Smooth muscle cell of the brain vasculature (primary cell): ENCODE data around the gene FRMPD4.
A peak's percentile ranks its signal among the peaks of the same experiment; 100 is the strongest.

ENCODE experiments used
- DNase-seq: peaks from one replicate; pipeline ENCODE4 v3.0.0-alpha.2; 2012; ENCODE audit warnings: low read depth, low spot score

Gene FRMPD4

DNA sequence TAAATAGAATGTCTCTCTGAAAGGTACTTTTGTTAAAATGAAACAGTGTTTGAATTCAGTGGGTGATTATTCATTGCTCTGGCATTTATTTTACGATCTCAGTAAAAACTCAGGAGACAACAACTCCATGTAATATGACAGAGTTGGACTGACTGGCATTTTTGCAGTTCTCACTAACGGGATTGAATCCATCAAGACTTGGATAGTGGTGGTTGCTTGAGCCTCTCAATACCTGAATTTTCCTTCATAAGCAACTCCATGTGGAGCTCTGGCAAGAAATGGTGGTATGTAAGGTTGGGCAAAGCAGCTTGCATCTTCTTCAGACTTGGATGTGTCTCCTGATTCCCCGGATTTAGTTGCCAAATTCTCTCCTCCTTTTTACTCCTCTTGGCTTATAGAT lies 72.7 kb downstream of the FRMPD4 start:
- DNase-seq: no peak

DNA sequence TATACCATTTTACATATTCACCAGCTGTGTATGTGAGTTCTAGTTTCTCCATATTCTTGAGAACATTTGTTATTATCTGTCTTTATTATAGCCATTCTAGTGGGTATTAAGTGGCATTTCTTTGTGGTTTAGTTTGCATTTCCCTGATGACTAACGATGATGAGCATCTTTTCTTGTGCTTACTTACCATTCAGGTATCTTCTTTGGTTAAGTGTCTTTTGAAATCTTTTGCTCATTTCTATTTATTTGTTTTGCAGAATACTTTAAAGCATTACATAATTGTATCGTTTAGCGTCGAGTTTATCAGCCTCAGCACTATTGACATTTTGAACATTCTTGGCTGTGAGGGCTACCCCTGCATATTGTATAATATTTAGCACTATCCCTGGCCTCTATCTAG lies 85.4 kb downstream of the FRMPD4 start:
- DNase-seq: no peak

GRCh38 chrX:12225107-12225506 lies 86.8 kb downstream of the FRMPD4 start:
- DNase-seq: no peak

- no peak for DNase-seq
Measured at GRCh38 chrX:12227412-12228041, 89.3 kb downstream of the FRMPD4 start.

GRCh38 chrX:12228862-12229261 lies 90.6 kb downstream of the FRMPD4 start:
- no peak for DNase-seq

GRCh38 chrX:12229986-12230385 lies 91.7 kb downstream of the FRMPD4 start:
- DNase-seq: no peak

DNA sequence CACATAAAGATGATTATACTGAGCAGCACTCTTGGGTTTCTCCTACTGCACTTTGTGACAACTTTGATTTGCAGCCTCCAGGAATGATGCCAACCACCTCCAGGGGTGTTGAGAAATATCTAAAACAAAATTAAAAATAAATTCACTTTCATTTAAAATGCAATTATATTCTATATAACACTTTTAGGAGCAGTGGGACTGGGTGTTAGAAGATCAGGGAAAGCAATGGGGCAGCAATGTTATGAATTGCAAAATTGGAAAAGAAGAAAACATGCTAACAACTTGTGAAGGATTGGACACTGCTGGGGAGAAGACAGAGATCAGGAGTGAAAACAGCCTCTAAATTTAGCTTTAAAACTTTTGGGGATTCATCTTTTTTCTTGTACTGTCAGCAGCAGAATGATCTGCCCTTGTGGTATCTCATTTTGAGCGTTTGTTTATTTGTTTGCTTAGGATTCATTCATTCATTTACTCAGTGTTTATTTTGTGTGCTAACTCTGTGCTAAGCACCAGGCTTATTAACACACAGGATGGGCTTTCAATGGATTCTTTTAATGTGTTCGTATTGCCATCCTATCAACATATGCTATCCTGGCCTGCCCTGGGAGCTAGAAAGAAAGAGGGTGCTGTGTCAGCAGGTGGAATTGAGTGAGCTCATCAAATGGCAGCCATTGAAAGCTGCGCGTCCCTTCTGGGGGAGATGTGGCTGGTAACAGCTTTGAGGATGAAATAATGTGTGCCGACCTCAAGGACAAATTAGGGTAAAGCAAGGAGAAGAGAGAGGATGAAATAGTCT lies 96.5 kb downstream of the FRMPD4 start:
- DNase-seq: no peak

- DNase-seq: no peak
Measured at GRCh38 chrX:12236156-12236555, 97.9 kb downstream of the FRMPD4 start.

- DNase-seq: no peak
Measured at GRCh38 chrX:12237131-12237530, 98.9 kb downstream of the FRMPD4 start.

DNA sequence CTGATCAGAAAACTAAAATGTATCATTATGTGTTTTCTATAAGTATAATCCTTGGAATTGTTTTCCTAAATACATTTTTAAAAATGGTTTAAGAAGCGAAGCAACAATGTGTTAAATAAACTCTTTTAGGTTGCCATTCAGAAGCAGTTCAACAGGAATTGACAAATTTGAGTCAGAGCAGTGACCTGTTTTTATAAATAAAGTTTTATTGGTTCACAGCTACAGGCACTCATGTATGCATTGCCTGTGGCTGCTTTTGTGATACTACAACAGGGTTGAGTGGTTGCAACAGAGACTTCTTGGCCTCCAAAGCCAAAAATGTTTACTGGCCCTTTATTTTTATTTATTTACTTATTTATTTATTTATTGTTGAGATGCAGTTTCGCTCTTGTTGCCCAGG lies 99.5 kb downstream of the FRMPD4 start:
- no peak for DNase-seq

DNA sequence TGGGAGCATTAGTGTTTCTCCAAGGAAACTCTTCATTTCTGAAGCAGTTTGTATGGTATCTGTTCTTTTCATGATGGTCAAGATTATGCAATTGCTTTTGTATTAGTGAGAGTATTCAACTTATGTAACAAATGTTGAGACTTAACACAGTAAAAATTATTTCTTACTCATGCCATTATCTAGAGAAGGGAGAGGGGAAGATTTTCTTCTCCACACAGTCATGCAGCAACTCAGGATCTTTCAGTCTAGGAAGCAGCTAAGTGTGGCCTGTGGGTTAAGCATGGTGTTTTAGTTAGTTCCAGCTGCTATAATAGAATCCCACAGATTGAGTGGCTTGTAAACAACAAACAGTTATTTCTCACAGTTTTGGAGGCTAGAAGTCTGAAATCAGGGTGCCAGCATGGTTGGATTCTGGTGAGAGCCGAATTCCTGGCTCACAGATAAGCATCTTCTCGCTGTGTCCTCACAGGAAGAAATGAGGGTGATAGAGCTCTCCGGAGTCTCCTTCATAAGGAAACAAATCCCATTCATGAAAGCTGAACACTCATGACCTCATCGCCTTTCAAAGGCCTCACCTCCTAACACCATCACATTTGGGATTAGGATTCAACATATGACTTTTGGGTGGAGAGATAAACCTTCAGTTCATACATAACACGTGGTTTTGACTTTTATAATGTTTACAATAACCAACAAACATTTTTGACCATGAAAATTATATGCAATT lies 101.2 kb downstream of the FRMPD4 start:
- DNase-seq: no peak

GRCh38 chrX:12240491-12240890 lies 102.2 kb downstream of the FRMPD4 start:
- DNase-seq: no peak

DNA sequence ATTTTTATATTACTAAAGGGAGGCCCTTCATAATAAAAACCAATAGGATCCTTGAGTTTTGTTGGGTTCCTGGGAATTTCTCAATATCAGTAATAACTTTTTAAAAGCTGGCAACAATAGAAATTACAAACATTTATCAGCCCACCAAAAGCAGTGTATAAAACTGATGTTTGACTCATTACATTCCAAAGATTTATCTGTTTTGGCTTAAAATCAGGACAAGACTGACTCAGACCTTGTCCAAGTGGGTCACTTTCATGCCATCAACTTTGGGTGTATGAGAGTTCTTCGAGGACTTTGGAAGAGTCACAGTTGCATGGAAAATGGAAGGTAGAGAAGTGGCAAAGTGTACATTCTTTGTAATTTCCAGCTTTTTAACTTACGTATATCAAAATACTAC lies 102.8 kb downstream of the FRMPD4 start:
- no peak for DNase-seq

DNA sequence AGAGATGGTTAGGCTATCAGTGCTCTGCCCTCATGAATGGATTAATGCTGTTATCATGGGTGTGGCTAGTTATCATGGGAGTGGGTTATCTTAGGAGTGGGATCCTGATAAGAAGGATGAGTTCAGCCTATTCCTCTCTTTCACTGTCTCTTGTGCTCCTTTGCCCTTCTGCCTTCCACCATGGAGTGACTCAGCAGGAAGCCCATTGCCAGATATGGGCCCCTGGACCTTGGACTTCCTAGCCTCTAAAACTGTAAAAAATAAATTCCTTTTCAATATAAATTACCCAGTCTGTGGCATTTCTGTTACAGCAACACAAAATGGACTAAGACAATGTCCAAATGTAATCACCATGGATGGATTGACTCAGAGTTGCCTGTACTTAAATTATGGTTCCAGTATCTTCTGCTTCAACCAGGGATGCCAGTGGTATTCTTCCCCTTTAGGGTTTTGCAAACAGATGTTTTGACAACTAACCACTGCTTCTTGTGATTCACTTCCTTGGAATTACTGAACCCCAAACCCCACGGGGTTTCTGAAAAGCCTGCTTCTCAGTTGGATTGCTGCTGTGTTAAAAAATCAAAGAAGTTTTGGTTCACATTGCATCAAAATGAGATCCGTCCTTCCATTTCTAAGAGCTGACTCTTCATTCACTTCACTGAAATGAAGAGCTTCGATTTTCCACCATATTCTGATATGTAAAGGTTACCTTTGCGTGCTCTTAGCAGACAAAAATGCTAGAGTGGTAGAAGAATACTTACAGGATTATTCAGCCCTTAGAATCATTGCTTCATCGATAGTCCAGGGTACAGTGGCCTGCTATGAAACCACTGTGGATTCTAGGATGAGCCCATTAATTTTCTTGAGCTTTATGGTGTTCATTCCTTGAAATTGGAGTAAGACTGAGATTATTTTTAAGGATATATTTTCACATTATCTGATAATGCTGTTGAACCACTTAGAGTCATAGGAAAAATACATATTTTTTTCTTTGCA lies 107.7 kb downstream of the FRMPD4 start:
- DNase-seq: peak; percentile 29

DNA sequence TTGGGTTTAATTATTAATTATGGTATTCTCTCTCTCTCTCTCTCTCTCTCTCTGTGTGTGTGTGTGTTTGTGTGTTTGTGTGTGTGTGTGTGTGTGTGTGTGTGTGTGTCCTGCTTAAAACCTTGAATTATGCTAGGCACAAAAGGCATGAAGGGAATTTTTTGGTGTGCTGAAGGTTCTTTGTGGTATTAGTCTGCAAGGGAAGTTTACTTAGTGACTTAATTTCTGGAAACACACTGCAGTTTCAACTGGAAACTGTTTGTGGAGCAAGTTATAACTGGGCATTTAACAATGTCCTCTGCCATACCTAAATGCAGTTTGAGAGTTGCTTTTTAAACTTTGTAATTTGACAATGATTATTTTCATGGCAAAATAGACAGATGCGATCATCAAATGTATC lies 111.7 kb downstream of the FRMPD4 start:
- no peak for DNase-seq

- DNase-seq: no peak
Measured at GRCh38 chrX:12263211-12263610, 124.9 kb downstream of the FRMPD4 start.

- DNase-seq: no peak
Measured at GRCh38 chrX:12269484-12269883, 131.2 kb downstream of the FRMPD4 start.

- no peak for DNase-seq
Measured at GRCh38 chrX:12278151-12278550, 139.9 kb downstream of the FRMPD4 start.

DNA sequence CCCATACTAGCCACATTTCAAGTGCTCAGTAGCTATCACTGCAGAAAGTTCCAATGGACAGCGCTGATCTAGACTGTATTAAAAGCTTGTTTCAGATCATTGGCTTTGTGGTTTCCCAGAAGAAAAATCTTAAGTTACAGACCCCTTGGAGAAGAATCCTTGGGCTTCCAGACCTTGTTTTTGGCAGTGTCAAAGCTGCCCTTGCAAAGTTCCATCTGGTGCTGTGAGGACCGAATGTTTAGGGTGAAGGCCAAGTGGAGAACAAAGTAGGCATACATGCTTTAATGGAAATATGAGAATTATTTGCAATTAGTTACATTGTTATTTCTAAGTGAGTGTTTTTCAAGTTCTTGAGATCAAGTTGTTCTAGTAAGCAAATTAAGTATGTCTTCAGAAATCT lies 144.7 kb downstream of the FRMPD4 start:
- DNase-seq: no peak

DNA sequence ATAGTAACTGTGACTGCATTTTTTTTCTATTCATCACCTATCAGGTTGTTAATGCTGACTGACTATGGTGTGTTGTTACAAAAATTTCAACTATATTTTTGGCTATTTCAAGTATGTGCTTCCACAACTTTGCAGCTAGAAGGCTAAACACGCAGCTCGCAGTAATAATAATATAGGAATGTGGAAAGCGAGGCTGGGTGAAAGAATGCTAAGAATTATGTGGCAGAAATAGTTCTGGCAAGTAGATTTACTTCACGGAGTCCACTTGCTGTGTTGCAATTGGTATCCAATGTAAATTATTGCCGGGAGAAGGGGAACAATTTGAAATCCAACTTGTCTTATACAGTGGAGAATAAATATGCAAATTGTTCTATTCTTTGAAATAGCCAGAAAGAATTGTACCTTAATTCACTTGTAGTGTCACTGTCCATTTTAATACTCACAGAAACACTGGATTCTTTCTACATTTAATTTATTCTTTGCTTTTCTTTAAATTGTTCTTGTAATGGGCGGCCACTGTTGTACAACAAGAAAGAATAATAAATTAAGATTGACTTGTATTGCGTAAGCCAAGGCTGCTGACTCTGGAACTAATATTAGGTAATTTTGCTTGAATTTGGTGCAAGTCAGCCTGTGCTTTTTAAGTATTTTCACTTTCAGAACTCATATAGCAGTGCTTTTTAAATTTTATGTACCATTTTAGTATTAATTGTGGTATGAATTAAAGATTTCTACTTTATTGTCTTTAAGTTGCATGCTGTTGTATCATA lies 154.9 kb downstream of the FRMPD4 start:
- no peak for DNase-seq

DNA sequence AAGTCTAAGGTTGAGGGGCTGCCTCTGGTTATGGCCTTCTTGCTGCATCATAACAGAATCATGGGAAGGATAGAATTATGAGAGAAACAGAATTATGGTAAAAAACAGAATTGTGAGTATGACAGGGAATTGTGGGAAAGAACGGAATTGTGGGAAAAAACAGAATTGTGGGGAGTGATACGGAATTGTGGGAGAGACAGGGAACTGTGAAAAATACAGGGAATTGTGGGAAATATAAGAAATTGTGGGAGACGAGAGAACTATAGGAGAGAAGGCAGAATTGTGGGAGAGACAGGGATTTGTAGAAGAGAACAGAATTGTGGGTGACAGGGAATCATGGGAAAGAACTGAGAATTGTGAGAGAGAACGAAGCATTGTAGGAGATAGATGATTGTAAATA lies 159.1 kb downstream of the FRMPD4 start:
- no peak for DNase-seq
